ENCODE measurements around the gene ZFYVE28.

GRCh38 chr4:2337131-2337723 lies 81.2 kb downstream of the ZFYVE28 start:
- TF ChIP-seq CTCF (IDR thresholded peaks at IDR 0.05) (no peak), EZH2 (IDR thresholded peaks at IDR 0.05; ENCODE audit: borderline replicate concordance, insufficient read depth, low read depth, low read length, poor library complexity, severe bottlenecking) (no peak)

Measured in B cell (primary cell).